Measurements from ENCODE around the gene HAP1. TPM values are rescaled to one million over a fixed set of nuclear protein-coding genes. Genes with fewer than 3 reads are reported as not detected.

The HAP1 gene
- total RNA-seq, 3 donors from 2014 or later (not counting 1 experiment from before 2014, with no cell fraction given): not detected

DNA sequence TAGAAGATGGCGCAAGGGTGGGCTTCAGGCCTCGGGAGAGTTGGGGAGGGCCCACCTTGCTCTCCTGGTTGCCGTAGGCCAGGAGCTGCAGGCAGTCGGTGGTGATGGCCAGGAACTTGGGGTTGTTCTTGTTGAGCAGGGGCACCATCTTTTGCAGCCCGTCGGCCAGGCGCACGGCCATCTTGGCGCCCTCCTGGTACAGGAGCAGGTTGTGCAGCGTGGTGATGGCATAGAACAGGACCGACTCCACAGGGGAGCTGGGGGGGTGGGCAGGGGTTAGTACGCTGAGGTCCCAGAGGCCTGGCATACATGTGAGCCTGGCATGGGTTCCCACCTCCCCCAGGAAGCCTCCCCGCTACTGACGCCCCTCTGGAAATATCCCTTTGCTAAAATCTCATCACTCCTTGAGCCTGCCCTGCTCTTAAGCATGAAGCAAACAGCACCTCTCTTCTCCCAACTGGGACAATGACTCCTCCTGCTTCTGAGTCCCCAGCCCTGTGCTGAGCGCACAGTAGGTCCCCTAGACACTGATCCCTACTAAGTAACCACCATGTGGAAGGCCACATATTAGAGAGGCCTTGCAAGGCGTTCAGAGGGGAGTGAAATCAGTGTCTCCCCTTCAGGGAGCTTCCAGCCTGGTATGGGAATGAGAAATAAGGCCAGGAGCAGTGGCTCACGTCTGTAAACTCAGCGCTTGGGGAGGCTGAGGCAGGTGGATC lies 33.0 kb upstream of the HAP1 start:
- Histone ChIP-seq H3K27ac (ENCODE audit: low read length) (no peak overlapping the region), H3K4me3 (ENCODE audit: low read length) (no peak overlapping the region), H3K36me3 (ENCODE audit: control insufficient read depth, insufficient read depth, low read length) (no peaks in the 10 kb centered on the region), H3K4me1 (ENCODE audit: control insufficient read depth, insufficient read depth, low read length) (no peaks in the 10 kb centered on the region), H3K27me3 (ENCODE audit: control insufficient read depth, insufficient read depth, low read length) (no peaks in the 10 kb centered on the region), H3K9me3 (ENCODE audit: control insufficient read depth, insufficient read depth, low read length) (no peaks in the 10 kb centered on the region)
- no peaks in the 10 kb centered on the region for H3K9me3 Mint-ChIP-seq
- H3K27me3 Mint-ChIP-seq (ENCODE audit: low read depth in 2 of 2): no peaks in the 10 kb centered on the region
- intact Hi-C loops (cut with micrococcal nuclease): no loop called here
- ATAC-seq: no peak
- 91% methylated on average over 18 of the region's 18 CpGs for WGBS (ENCODE audit: insufficient coverage)
- no peaks in the 10 kb centered on the region for H3K4me1 Mint-ChIP-seq
- no peak overlapping the region for H3K4me3 Mint-ChIP-seq
- H3K27ac Mint-ChIP-seq: no peak overlapping the region
- no peaks in the 10 kb centered on the region for H3K36me3 Mint-ChIP-seq
- DNase-seq: no peak
- TF ChIP-seq, protein P1, sequence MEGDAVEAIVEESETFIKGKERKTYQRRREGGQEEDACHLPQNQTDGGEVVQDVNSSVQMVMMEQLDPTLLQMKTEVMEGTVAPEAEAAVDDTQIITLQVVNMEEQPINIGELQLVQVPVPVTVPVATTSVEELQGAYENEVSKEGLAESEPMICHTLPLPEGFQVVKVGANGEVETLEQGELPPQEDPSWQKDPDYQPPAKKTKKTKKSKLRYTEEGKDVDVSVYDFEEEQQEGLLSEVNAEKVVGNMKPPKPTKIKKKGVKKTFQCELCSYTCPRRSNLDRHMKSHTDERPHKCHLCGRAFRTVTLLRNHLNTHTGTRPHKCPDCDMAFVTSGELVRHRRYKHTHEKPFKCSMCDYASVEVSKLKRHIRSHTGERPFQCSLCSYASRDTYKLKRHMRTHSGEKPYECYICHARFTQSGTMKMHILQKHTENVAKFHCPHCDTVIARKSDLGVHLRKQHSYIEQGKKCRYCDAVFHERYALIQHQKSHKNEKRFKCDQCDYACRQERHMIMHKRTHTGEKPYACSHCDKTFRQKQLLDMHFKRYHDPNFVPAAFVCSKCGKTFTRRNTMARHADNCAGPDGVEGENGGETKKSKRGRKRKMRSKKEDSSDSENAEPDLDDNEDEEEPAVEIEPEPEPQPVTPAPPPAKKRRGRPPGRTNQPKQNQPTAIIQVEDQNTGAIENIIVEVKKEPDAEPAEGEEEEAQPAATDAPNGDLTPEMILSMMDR (IDR thresholded peaks at IDR 0.05): no peak

DNA sequence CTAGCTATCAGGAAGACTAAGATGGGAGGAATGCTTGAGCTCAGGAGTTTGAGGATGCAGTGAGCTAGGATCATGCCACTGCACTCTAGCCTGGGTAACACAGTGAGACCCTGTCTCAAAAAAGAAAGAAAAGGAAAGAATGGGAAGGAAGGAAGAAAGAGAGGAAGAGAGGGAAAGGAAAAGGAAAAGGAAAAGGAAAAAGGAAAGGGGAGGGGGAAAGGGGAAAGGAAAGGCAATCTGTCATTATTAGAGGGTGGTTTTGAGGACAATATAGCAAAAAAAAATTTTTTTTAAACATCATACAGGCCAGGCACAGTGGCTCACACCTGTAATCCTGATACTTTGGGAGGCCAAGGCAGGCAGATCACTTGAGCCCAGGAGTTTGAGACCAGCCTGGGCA lies 31.7 kb upstream of the HAP1 start:
- Mint-ChIP-seq H3K9me3 (no peaks in the 10 kb centered on the region), H3K4me1 (no peaks in the 10 kb centered on the region), H3K27me3 (ENCODE audit: low read depth in 2 of 2) (no peaks in the 10 kb centered on the region), H3K27ac (no peak overlapping the region), H3K36me3 (no peaks in the 10 kb centered on the region), H3K4me3 (no peak overlapping the region)
- no peak overlapping the region for H3K27ac ChIP-seq (ENCODE audit: low read length)
- no peak overlapping the region for H3K4me3 ChIP-seq (ENCODE audit: low read length)
- H3K9me3 ChIP-seq (ENCODE audit: control insufficient read depth, insufficient read depth, low read length): no peaks in the 10 kb centered on the region
- no peaks in the 10 kb centered on the region for H3K4me1 ChIP-seq (ENCODE audit: control insufficient read depth, insufficient read depth, low read length)
- intact Hi-C loops (cut with micrococcal nuclease): no loop called here
- DNase-seq: no peak
- ATAC-seq: no peak
- H3K36me3 ChIP-seq (ENCODE audit: control insufficient read depth, insufficient read depth, low read length): no peaks in the 10 kb centered on the region
- TF ChIP-seq, protein P1 (IDR thresholded peaks at IDR 0.05): no peak
- no peaks in the 10 kb centered on the region for H3K27me3 ChIP-seq (ENCODE audit: control insufficient read depth, insufficient read depth, low read length)

DNA sequence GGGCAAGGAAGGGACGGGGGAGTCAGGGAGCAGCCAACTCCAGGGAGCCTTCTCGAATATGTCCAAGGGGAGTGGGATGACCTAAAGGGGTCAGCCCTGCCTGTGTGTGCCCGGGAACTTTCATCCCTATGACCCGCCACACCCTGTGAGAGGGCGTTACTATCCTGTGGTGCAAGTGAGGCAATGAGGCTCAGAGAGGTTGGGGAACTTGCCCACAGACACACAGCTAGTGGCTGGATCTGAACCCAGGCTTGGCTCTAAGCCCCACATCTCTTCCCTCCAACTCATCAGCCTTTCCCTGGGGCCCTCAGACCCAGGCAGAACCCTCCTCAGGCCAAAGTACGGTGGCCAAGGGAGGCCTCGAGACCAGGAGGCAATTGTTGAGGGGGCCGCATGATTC lies 28.9 kb upstream of the HAP1 start:
- Mint-ChIP-seq H3K9me3 (no peaks in the 10 kb centered on the region), H3K36me3 (no peaks in the 10 kb centered on the region), H3K27ac (no peak overlapping the region), H3K27me3 (ENCODE audit: low read depth in 2 of 2) (no peaks in the 10 kb centered on the region), H3K4me3 (no peak overlapping the region), H3K4me1 (no peaks in the 10 kb centered on the region)
- intact Hi-C loops (cut with micrococcal nuclease): no loop called here
- ATAC-seq (no peak), DNase-seq (no peak)
- Histone ChIP-seq H3K27me3 (ENCODE audit: control insufficient read depth, insufficient read depth, low read length) (no peaks in the 10 kb centered on the region), H3K36me3 (ENCODE audit: control insufficient read depth, insufficient read depth, low read length) (no peaks in the 10 kb centered on the region), H3K27ac (ENCODE audit: low read length) (no peak overlapping the region), H3K9me3 (ENCODE audit: control insufficient read depth, insufficient read depth, low read length) (no peaks in the 10 kb centered on the region), H3K4me3 (ENCODE audit: low read length) (no peak overlapping the region), H3K4me1 (ENCODE audit: control insufficient read depth, insufficient read depth, low read length) (no peaks in the 10 kb centered on the region)
- TF ChIP-seq, protein P1 (IDR thresholded peaks at IDR 0.05): no peak
- whole genome bisulfite sequencing (ENCODE audit: insufficient coverage): 92% methylated on average over 8 of the region's 8 CpGs

DNA sequence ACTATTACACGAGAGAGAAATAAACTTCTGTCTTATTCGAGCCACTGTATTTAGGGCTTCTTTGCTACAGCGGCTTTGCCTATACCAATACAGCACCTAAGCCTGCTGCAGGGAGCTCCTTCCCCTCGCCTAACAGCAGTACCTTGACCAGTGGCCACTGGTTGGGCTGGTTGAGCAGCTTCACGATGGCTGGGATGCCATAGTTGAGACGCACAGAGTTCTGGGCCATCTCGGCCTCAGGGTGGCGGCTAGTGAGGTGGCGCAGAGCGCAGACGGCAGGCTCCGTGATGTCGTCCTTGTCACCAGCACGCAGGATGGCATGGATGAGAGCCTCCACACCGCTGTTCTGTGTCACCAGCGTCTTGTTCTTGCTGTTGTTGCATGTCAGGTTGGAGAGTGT lies 28.4 kb upstream of the HAP1 start:
- H3K27ac ChIP-seq (ENCODE audit: low read length): no peak overlapping the region
- no peak overlapping the region for H3K27ac Mint-ChIP-seq
- H3K4me1 Mint-ChIP-seq: no peaks in the 10 kb centered on the region
- WGBS (ENCODE audit: insufficient coverage): 91% methylated on average over 16 of the region's 16 CpGs
- H3K4me3 Mint-ChIP-seq: no peak overlapping the region
- TF ChIP-seq, protein P1 (IDR thresholded peaks at IDR 0.05): no peak
- no peak for ATAC-seq
- DNase-seq: no peak
- no peaks in the 10 kb centered on the region for H3K9me3 ChIP-seq (ENCODE audit: control insufficient read depth, insufficient read depth, low read length)
- no peaks in the 10 kb centered on the region for H3K27me3 ChIP-seq (ENCODE audit: control insufficient read depth, insufficient read depth, low read length)
- intact Hi-C loops (cut with micrococcal nuclease): no loop called here
- H3K27me3 Mint-ChIP-seq (ENCODE audit: low read depth in 2 of 2): no peaks in the 10 kb centered on the region
- H3K36me3 Mint-ChIP-seq: no peaks in the 10 kb centered on the region
- no peak overlapping the region for H3K4me3 ChIP-seq (ENCODE audit: low read length)
- no peaks in the 10 kb centered on the region for H3K36me3 ChIP-seq (ENCODE audit: control insufficient read depth, insufficient read depth, low read length)
- no peaks in the 10 kb centered on the region for H3K4me1 ChIP-seq (ENCODE audit: control insufficient read depth, insufficient read depth, low read length)
- no peaks in the 10 kb centered on the region for H3K9me3 Mint-ChIP-seq
